Hair follicular keratinocyte (primary cell): Measurements from ENCODE around the gene FAM120B. TPM values are rescaled to one million over a fixed set of nuclear protein-coding genes. Genes with fewer than 3 reads are reported as not detected.

Experiments
- total RNA-seq: library from RNA; depleted of rRNA; stranded (reverse); fragments of >200 nt; gene quantifications from 2 replicates; pipeline ENCODE4 v1.2.3, GENCODE V29; 2015

Gene FAM120B, protein sequence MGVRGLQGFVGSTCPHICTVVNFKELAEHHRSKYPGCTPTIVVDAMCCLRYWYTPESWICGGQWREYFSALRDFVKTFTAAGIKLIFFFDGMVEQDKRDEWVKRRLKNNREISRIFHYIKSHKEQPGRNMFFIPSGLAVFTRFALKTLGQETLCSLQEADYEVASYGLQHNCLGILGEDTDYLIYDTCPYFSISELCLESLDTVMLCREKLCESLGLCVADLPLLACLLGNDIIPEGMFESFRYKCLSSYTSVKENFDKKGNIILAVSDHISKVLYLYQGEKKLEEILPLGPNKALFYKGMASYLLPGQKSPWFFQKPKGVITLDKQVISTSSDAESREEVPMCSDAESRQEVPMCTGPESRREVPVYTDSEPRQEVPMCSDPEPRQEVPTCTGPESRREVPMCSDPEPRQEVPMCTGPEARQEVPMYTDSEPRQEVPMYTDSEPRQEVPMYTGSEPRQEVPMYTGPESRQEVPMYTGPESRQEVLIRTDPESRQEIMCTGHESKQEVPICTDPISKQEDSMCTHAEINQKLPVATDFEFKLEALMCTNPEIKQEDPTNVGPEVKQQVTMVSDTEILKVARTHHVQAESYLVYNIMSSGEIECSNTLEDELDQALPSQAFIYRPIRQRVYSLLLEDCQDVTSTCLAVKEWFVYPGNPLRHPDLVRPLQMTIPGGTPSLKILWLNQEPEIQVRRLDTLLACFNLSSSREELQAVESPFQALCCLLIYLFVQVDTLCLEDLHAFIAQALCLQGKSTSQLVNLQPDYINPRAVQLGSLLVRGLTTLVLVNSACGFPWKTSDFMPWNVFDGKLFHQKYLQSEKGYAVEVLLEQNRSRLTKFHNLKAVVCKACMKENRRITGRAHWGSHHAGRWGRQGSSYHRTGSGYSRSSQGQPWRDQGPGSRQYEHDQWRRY
- 8.2 and 13.0 TPM in 2 replicates for total RNA-seq

GRCh38 chr6:170306324-170307079 lies at the start of gene FAM120B:
Gene FAM120B, plus strand, starts transcription at chr6:170306758. Its CDS starts 10,633 bp downstream, at chr6:170317391.

DNA sequence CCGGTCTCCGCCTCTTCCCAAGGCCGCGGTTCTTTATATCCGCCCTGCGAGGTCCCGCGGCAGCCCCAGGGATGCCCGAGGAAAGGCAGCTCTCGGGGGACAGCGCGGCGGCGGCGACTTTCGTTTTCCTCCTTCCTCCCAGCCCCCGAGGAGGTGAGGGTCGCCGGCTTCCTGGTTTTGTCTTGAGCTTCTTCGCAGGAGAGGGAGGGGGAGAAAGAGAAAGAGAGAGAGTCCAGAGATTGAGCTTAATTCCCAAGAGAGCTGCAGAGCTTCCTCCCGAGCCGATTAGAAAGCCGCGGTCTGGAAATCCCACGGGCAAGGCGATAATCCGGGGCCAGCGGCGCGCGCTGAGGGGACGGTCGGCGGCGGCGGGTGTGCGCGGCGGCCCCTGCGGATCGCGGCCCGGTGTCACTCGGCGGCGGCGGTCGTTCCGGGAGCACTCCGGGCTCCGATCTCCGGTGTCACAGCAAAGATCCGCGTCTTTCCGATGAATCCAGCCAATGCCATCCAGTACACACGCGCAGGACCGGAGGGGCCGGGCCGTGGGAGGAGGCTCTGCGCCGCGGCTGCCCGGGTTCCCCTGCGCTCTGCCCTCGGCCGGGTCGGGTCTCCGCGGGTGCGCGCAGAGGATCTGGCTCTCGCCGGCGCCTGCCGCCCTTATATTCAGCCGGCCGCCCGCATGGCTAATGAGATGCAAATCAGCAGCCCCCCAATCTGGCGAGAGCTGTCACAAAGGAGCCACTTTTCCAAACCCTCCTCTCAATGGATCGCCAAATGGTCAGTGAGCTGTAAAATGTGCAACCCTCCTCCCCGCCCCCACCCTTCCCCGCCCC lies 16.0 kb upstream of the FAM120B start, which contains the start of gene DLL1:
Gene DLL1 (minus strand): TSS at position 783 of the 833 bp plus-strand sequence. CDS start 939 bp downstream, outside the sequence.

Other genes with a start within 250 kb of the FAM120B start
- gene DLL1, start 15.7 kb upstream of the FAM120B start, total RNA-seq: 19.4 and 37.1 TPM in 2 replicates
- 383 and 482 TPM in 2 replicates for gene PSMB1, start 246.5 kb downstream of the FAM120B start, total RNA-seq
- gene TBP, start 247.6 kb downstream of the FAM120B start, total RNA-seq: 13.9 and 25.2 TPM in 2 replicates